B cell (primary cell): Measurements from ENCODE around the gene PHC2. TPM values are rescaled to one million over a fixed set of nuclear protein-coding genes. Genes with fewer than 3 reads are reported as not detected.

Experiments
- ATAC-seq: fragments of 200-7000 bp; cut with Tn5 transposase; one replicate; pipeline ENCODE4 v1.10.0; 2021; ENCODE audit warnings: low read depth, mild to moderate bottlenecking, moderate number of reproducible peaks, moderate library complexity
- CTCF ChIA-PET: fragments of 350-600 bp; sonication (Branson Sonifier 250); formaldehyde crosslinking; loops from one replicate; lab custom pipeline; 2021; ENCODE audit warnings: antibody characterized with exemption, inconsistent platforms; lab: Charles Lee
- POLR2A ChIA-PET: fragments of 350-600 bp; sonication (Branson Sonifier 250); formaldehyde crosslinking; loops from one replicate; lab custom pipeline; 2021; ENCODE audit warnings: antibody characterized with exemption; lab: Charles Lee
- DNase-seq: peaks from one replicate; pipeline ENCODE4 v3.0.0; 2013
- H2AFZ ChIP-seq: 2 replicates; pipeline ENCODE4 v1.6.1; 2012; ENCODE audit warnings: mild to moderate bottlenecking, low read depth, low read length; ENCODE audit not compliant: insufficient read depth, poor library complexity, severe bottlenecking
- H3K27ac ChIP-seq, 2 donors: 1 replicate in 1 of 2; 2 replicates in 1 of 2; pipeline ENCODE4 v1.5.1; 2012 to 2013; ENCODE audit warnings: low read length in 2 of 2, mild to moderate bottlenecking in 2 of 2, moderate library complexity in 1 of 2
- H3K27me3 ChIP-seq, 4 experiments: fragments of 200-600 bp in 1 of 4; sonication (generic) in 1 of 4; replicated peaks in 1 of 4; 1 replicate in 2 of 4; 2 replicates in 2 of 4; pipeline versions ENCODE4 v1.6.1 to v1.7.0; 2013 to 2016; ENCODE audit warnings: low read length in 3 of 4, mild to moderate bottlenecking in 2 of 4, mixed read lengths in 1 of 4, moderate library complexity in 1 of 4; ENCODE audit not compliant: insufficient read depth in 4 of 4, control insufficient read depth in 3 of 4; ENCODE audit errors: control extremely low read depth in 1 of 4
- H3K36me3 ChIP-seq, 2 experiments: replicated peaks in 1 of 2; 1 replicate in 1 of 2; 2 replicates in 1 of 2; pipeline versions ENCODE4 v1.6.1 to v1.7.1; 2013; ENCODE audit warnings: low read length in 1 of 2; ENCODE audit not compliant: insufficient read depth in 2 of 2, control insufficient read depth in 1 of 2; ENCODE audit errors: control extremely low read depth in 1 of 2, extremely low read depth in 1 of 2
- H3K4me1 ChIP-seq, 2 donors: fragments of 200-600 bp in 1 of 2; sonication (generic) in 1 of 2; 1 replicate in 1 of 2; 2 replicates in 1 of 2; pipeline versions ENCODE4 v1.5.1 to v1.6.1; 2013 to 2017; ENCODE audit warnings: low read length in 2 of 2; ENCODE audit not compliant: control insufficient read depth in 2 of 2, insufficient read depth in 2 of 2
- H3K4me2 ChIP-seq: replicated peaks from 2 replicates; pipeline ENCODE3; 2012; ENCODE audit warnings: mild to moderate bottlenecking, low read depth, low read length; ENCODE audit not compliant: poor library complexity, severe bottlenecking
- H3K4me3 ChIP-seq, 5 experiments: fragments of 200-600 bp in 1 of 5; sonication (generic) in 1 of 5; 1 replicate in 3 of 5; 2 replicates in 2 of 5; pipeline versions ENCODE4 v1.5.1 to v1.7.0; 2011 to 2016; ENCODE audit warnings: low read length in 4 of 5, mild to moderate bottlenecking in 4 of 5, low read depth in 2 of 5, control low read depth in 1 of 5, moderate library complexity in 1 of 5; ENCODE audit not compliant: insufficient read depth in 1 of 5; ENCODE audit errors: control extremely low read depth in 1 of 5, extremely low read depth in 1 of 5
- H3K79me2 ChIP-seq: fragments of 200-600 bp; sonication (generic); one replicate; pipeline ENCODE4 v1.6.0; 2016; ENCODE audit warnings: low read length; ENCODE audit not compliant: control insufficient read depth, insufficient read depth
- H3K9ac ChIP-seq: fragments of 200-600 bp; sonication (generic); 2 replicates; pipeline ENCODE4 v1.6.1; 2017; ENCODE audit warnings: mild to moderate bottlenecking, low read length, moderate library complexity
- H3K9me3 ChIP-seq, 3 donors: one replicate each; pipeline versions ENCODE4 v1.6.1 to v1.7.1; 2013; ENCODE audit warnings: low read length in 2 of 3; ENCODE audit not compliant: control insufficient read depth in 2 of 3, insufficient read depth in 1 of 3; ENCODE audit errors: control extremely low read depth in 1 of 3
- H4K20me1 ChIP-seq: 2 replicates; pipeline ENCODE4 v1.6.0; 2012; ENCODE audit warnings: mild to moderate bottlenecking, low read length; ENCODE audit not compliant: insufficient read depth, control insufficient read depth, poor library complexity, severe bottlenecking
- H3K27ac Mint-ChIP-seq: one replicate; pipeline ENCODE4 v1.8.0; 2021; ENCODE audit warnings: mixed read lengths
- H3K27me3 Mint-ChIP-seq: one replicate; pipeline ENCODE4 v1.8.0; 2021; ENCODE audit warnings: mixed read lengths
- H3K4me1 Mint-ChIP-seq: one replicate; pipeline ENCODE4 v1.8.0; 2021; ENCODE audit warnings: mixed read lengths
- H3K4me3 Mint-ChIP-seq: one replicate; pipeline ENCODE4 v1.8.0; 2021; ENCODE audit warnings: mixed read lengths
- H3K9me3 Mint-ChIP-seq: one replicate; pipeline ENCODE4 v1.8.0; 2022; ENCODE audit warnings: mixed read lengths; ENCODE audit not compliant: insufficient read depth
- CTCF ChIP-seq: fragments of 200-600 bp; IDR thresholded peaks from one replicate; pipeline ENCODE4 v1.8.0; 2022; ENCODE audit warnings: antibody characterized with exemption, mild to moderate bottlenecking
- EZH2 ChIP-seq: IDR thresholded peaks from 2 replicates; pipeline ENCODE4 v1.6.1; 2012; ENCODE audit warnings: borderline replicate concordance, low read depth, mild to moderate bottlenecking, moderate library complexity, low read length; ENCODE audit not compliant: insufficient read depth, poor library complexity, severe bottlenecking
- WGBS: methylation state at CpG from one replicate; pipeline ENCODE4 v1.1.5; 2013; ENCODE audit warnings: missing lambda C conversion rate; ENCODE audit not compliant: insufficient coverage; 5-methylcytosine and 5-hydroxymethylcytosine counted together
- intact Hi-C: fragments of 100-400 bp; cut with micrococcal nuclease; formaldehyde crosslinking; loops from one replicate; pipeline ENCODE4 v1.10.0; 2022
- polyA plus RNA-seq: library from polyadenylated mRNA; depleted of rRNA; stranded (reverse); fragments of >200 nt; gene quantifications from 2 replicates; pipeline ENCODE4 v1.2.3, GENCODE V29; 2012
- small RNA-seq: library from RNA; depleted of rRNA; stranded (forward); fragments of <200 nt; gene quantifications from one replicate; pipeline ENCODE3, GENCODE V24; 2012; ENCODE audit warnings: low replicate concordance, low read depth; ENCODE audit not compliant: insufficient read length
- total RNA-seq, 2 donors: library from RNA; stranded (reverse); fragments of 120-200 nt in 1 of 2; gene quantifications; 1 replicate in 1 of 2; 2 replicates in 1 of 2; pipeline versions ENCODE4 v1.2.3 to v1.2.4, GENCODE V29; 2013 to 2022

Gene PHC2
- total and polyA plus RNA-seq, 2 donors (not counting 1 experiment from before 2014, with no cell fraction given), result 23.1 to 23.4 TPM

GRCh38 chr1:33274446-33274845 lies 156.4 kb downstream of the PHC2 start:
- Histone ChIP-seq H3K4me2 (no peak overlapping the region), H3K4me1 (peaks cover 0 to 12% of the 10 kb centered on the region in 2 donors), H3K9me3 (no peaks in the 10 kb centered on the region), H3K36me3 (peaks cover 0 to 17% of the 10 kb centered on the region in 2 experiments), H3K9ac (no peak overlapping the region), H3K79me2 (peaks cover 13% of the 10 kb centered on the region), H3K4me3 (no peak overlapping the region), H3K27ac (no peak overlapping the region), H2AFZ (no peak overlapping the region), H4K20me1 (peaks cover 31% of the 10 kb centered on the region), H3K27me3 (no peaks in the 10 kb centered on the region)
- WGBS, result no CpG with 5 or more reads among the region's 1 CpG
- DNase-seq (no peak), ATAC-seq (no peak)
- Mint-ChIP-seq H3K4me3 (no peak overlapping the region), H3K4me1 (peaks cover 23% of the 10 kb centered on the region), H3K9me3 (no peaks in the 10 kb centered on the region), H3K27ac (no peak overlapping the region), H3K27me3 (no peaks in the 10 kb centered on the region)
- intact Hi-C loops, result no loop called here
- CTCF ChIA-PET, result interaction anchor here (1.0 to 4.2 kb wide), 2 partner anchors 21 to 94 kb away, joined by 3 to 19 read pairs; no protein-coding TSS in a partner anchor
- POLR2A ChIA-PET, result no interaction called here
- TF ChIP-seq EZH2, result no peak
- no peak for TF ChIP-seq CTCF

GRCh38 chr1:33273961-33274371 lies 156.9 kb downstream of the PHC2 start:
- Histone ChIP-seq H3K79me2 (peaks cover 13% of the 10 kb centered on the region), H3K27ac (no peak overlapping the region), H4K20me1 (peaks cover 35% of the 10 kb centered on the region), H3K36me3 (peaks cover 0 to 17% of the 10 kb centered on the region in 2 experiments), H3K4me2 (no peak overlapping the region), H3K4me1 (peaks cover 0 to 12% of the 10 kb centered on the region in 2 donors), H2AFZ (no peak overlapping the region), H3K27me3 (no peaks in the 10 kb centered on the region), H3K9ac (no peak overlapping the region), H3K9me3 (no peaks in the 10 kb centered on the region), H3K4me3 (no peak overlapping the region)
- Mint-ChIP-seq H3K4me3 (no peak overlapping the region), H3K9me3 (no peaks in the 10 kb centered on the region), H3K27ac (no peak overlapping the region), H3K4me1 (peaks cover 23% of the 10 kb centered on the region), H3K27me3 (no peaks in the 10 kb centered on the region)
- TF ChIP-seq EZH2 (no peak), CTCF (no peak)
- no peak for ATAC-seq
- DNase-seq, result no peak
- WGBS, result 94% methylated on average over 5 of the region's 7 CpGs
- POLR2A ChIA-PET, result no interaction called here
- CTCF ChIA-PET, result interaction anchor here (1.0 to 4.2 kb wide), 2 partner anchors 22 to 93 kb away, joined by 3 to 19 read pairs; no protein-coding TSS in a partner anchor
- intact Hi-C loops, result no loop called here

Small RNA genes within 50 kb of the gene (small RNA-seq; reads per million reads assigned to genes)
- not detected for gene RN7SKP16

Other genes starting within 250 kb of the PHC2 start
- gene TRIM62, start 249.1 kb downstream of the PHC2 start, total RNA-seq, result 15.7 and 24.1 TPM in 2 replicates
- gene TRIM62, start 249.1 kb downstream of the PHC2 start, polyA plus RNA-seq, result 8.3 and 10.7 TPM in 2 replicates
- gene ZNF362, start 174.6 kb downstream of the PHC2 start, total RNA-seq, result 19.0 and 20.4 TPM in 2 replicates
- gene ZNF362, start 174.6 kb downstream of the PHC2 start, polyA plus RNA-seq, result 14.0 and 17.2 TPM in 2 replicates
- not detected in 2 replicates for gene A3GALT2, start 110.0 kb downstream of the PHC2 start, total RNA-seq
- not detected in 2 replicates for gene A3GALT2, start 110.0 kb downstream of the PHC2 start, polyA plus RNA-seq
- 3.7 and 5.3 TPM in 2 replicates for gene ZSCAN20, start 41.5 kb upstream of the PHC2 start, total RNA-seq
- gene ZSCAN20, start 41.5 kb upstream of the PHC2 start, polyA plus RNA-seq, result 0.18 and 0.40 TPM in 2 replicates